ENCODE measurements around the gene LBH. TPM values are rescaled to one million over a fixed set of nuclear protein-coding genes. Genes with fewer than 3 reads are reported as not detected.
A peak's percentile ranks its signal among the peaks of the same experiment; 100 is the strongest.

The LBH gene
- 21.1 and 61.2 TPM in 2 replicates for total RNA-seq (ENCODE audit: low replicate concordance)

- peak; percentile 91 for DNase-seq (ENCODE audit: low read depth)
- peak within 1 kb of the TSS; percentile 83 for H3K4me3 ChIP-seq (ENCODE audit: low read depth, low read length)
- TF ChIP-seq CTCF (IDR thresholded peaks at IDR 0.05; ENCODE audit: insufficient read depth, low read length) = no peak
These were observed at the start of gene LBH for GRCh38 chr2:30231212-30231995. LBH (plus strand) TSS chr2:30231534; CDS start chr2:30231739, 205 bp downstream.

GRCh38 chr2:30184035-30184434 is 47.3 kb upstream of the LBH start:
- no peak overlapping the region for H3K4me3 ChIP-seq (ENCODE audit: low read depth, low read length)
- no peak for DNase-seq (ENCODE audit: low read depth)
- TF ChIP-seq CTCF (IDR thresholded peaks at IDR 0.05; ENCODE audit: insufficient read depth, low read length) = no peak

GRCh38 chr2:30185178-30185577 is 46.2 kb upstream of the LBH start:
- peak; percentile 12 for DNase-seq (ENCODE audit: low read depth)
- no peak overlapping the region for H3K4me3 ChIP-seq (ENCODE audit: low read depth, low read length)
- TF ChIP-seq CTCF (IDR thresholded peaks at IDR 0.05; ENCODE audit: insufficient read depth, low read length) = no peak

GRCh38 chr2:30188292-30188691 is 43.0 kb upstream of the LBH start:
- no peak for DNase-seq (ENCODE audit: low read depth)
- no peak for TF ChIP-seq CTCF (IDR thresholded peaks at IDR 0.05; ENCODE audit: insufficient read depth, low read length)
- no peak overlapping the region for H3K4me3 ChIP-seq (ENCODE audit: low read depth, low read length)

- no peak overlapping the region for H3K4me3 ChIP-seq (ENCODE audit: low read depth, low read length)
- TF ChIP-seq CTCF (IDR thresholded peaks at IDR 0.05; ENCODE audit: insufficient read depth, low read length) = no peak
- DNase-seq (ENCODE audit: low read depth) = no peak
These were observed 40.7 kb upstream of the LBH start for GRCh38 chr2:30190637-30191036.

GRCh38 chr2:30191107-30191506 is 40.2 kb upstream of the LBH start:
- H3K4me3 ChIP-seq (ENCODE audit: low read depth, low read length) = no peak overlapping the region
- no peak for DNase-seq (ENCODE audit: low read depth)
- no peak for TF ChIP-seq CTCF (IDR thresholded peaks at IDR 0.05; ENCODE audit: insufficient read depth, low read length)
